Measurements from ENCODE around the gene CBR1.
"Not testable (repeated sequence)": the region's sequence is repeated elsewhere in the genome, so short reads cannot be mapped to it uniquely, and the experiment has no call there.

CBR1 gene

GRCh38 chr21:36052860-36053714, 16.7 kb upstream of the CBR1 start:
- DNase-seq: no peak

- no peak for DNase-seq
Measured at GRCh38 chr21:36053715-36054062, 16.1 kb upstream of the CBR1 start.

- DNase-seq: no peak
Measured at GRCh38 chr21:36055551-36055950, 14.3 kb upstream of the CBR1 start.

- no peak for DNase-seq
Measured at GRCh38 chr21:36059823-36060158, 10.0 kb upstream of the CBR1 start.

- peak; percentile 88 for DNase-seq
Measured at GRCh38 chr21:36060159-36060921, 9.5 kb upstream of the CBR1 start, which contains the start of gene SETD4. SETD4 (minus strand) TSS chr21:36060526; CDS start chr21:36058888, 1,638 bp downstream.

GRCh38 chr21:36061445-36061844, 8.4 kb upstream of the CBR1 start:
- no peak for DNase-seq

- no peak for DNase-seq
Measured at GRCh38 chr21:36063375-36064084, 6.3 kb upstream of the CBR1 start.

- no peak for DNase-seq
Measured at GRCh38 chr21:36064085-36064460, 5.8 kb upstream of the CBR1 start.

GRCh38 chr21:36065497-36066036, 4.3 kb upstream of the CBR1 start:
- DNase-seq: no peak

GRCh38 chr21:36068748-36069398, 951 bp upstream of the CBR1 start:
- DNase-seq: no peak

- no peak for DNase-seq
Measured at GRCh38 chr21:36070999-36071398, 1.2 kb downstream of the CBR1 start.

GRCh38 chr21:36072453-36073162, 2.8 kb downstream of the CBR1 start:
- no peak for DNase-seq

- DNase-seq: no peak
Measured at GRCh38 chr21:36073181-36073580, 3.4 kb downstream of the CBR1 start.

- DNase-seq: not testable (repeated sequence)
Measured at GRCh38 chr21:36073911-36074310, 4.1 kb downstream of the CBR1 start.

- DNase-seq: no peak
Measured at GRCh38 chr21:36075171-36075570, 5.3 kb downstream of the CBR1 start.

GRCh38 chr21:36075953-36076352, 6.1 kb downstream of the CBR1 start:
- DNase-seq: no peak

GRCh38 chr21:36076878-36077655, 7.2 kb downstream of the CBR1 start:
- no peak for DNase-seq

- no peak for DNase-seq
Measured at GRCh38 chr21:36077758-36078157, 7.9 kb downstream of the CBR1 start.

- DNase-seq: no peak
Measured at GRCh38 chr21:36079010-36079649, 9.3 kb downstream of the CBR1 start.

GRCh38 chr21:36079671-36080070, 9.8 kb downstream of the CBR1 start:
- no peak for DNase-seq

- DNase-seq: no peak
Measured at GRCh38 chr21:36080386-36080785, 10.6 kb downstream of the CBR1 start.
